CD4-positive, alpha-beta T cell treated with Interferon alpha-2 for 1 hour (primary cell): Measurements from ENCODE around the gene SCGB1C1.
"Not testable (repeated sequence)": the region's sequence is repeated elsewhere in the genome, so short reads cannot be mapped to it uniquely, and the experiment has no call there.

Experiments
- DNase-seq, 2 donors: peaks; one replicate each; pipeline ENCODE4 v3.0.0-alpha.2; 2020 to 2022

The SCGB1C1 gene

GRCh38 chr11:220641-221215, 27.9 kb downstream of the SCGB1C1 start:
- DNase-seq = not testable (repeated sequence)

GRCh38 chr11:221539-221938, 28.7 kb downstream of the SCGB1C1 start:
- DNase-seq = no peak

GRCh38 chr11:221998-222789, 29.3 kb downstream of the SCGB1C1 start:
- DNase-seq = no peak

DNA sequence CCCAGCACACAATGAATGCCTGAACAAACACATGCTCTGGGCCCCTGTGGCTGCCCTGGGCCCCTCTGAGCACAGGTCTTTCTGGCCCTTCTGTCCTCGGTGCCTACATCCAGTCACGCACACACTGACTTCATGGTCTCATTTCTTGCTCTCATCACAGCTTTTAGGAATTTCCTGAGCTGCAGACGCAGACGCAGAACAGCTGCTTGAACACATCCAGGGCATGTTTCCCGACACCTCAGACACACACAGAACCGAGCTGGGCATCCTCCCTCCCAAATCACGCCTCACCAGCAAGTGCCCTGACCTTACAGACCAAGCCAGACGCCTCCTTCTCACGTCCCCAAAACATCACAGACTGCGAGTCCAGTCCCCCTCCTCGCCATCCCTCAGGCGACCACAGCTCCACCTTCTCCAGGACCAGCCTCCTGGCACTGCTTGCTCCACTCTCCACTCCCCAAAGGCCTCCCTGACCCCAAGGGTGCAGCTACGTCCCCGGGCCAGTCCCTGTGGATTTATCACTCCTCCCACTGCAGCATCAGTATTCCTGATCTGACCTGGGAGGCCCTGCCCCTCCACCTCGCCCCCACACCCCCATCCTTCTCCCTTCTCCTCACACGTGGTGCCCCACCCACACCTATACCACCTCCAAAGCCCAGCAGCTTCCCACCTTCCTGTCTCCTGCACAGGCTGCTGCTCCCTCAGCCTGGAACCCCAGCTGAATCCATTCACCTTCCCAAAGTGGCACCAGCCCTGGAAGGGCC, 30.3 kb downstream of the SCGB1C1 start:
- DNase-seq = no peak

GRCh38 chr11:223884-224283, 31.0 kb downstream of the SCGB1C1 start:
- no peak for DNase-seq

DNA sequence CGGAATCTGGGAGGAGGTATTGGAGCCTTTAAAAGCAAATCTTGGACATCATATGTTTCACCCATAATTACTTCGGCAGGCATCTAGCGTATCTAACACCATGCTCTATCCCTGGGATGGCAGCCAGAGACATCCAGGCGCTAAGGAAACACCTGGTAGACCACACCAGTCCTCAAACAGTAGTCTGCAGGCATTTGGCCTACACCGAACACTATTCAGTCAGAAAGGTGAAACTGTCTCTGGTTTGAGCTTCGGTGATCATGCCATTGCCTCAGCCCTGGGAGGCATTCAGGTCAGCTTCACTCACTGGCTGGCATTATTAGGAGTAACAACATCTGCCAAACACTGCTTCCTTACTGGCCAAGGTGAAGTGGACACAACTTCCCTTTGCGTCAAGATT, 31.5 kb downstream of the SCGB1C1 start:
- no peak for DNase-seq

GRCh38 chr11:225734-226453, 33.0 kb downstream of the SCGB1C1 start:
- no peak for DNase-seq

- DNase-seq = no peak
These were observed 35.0 kb downstream of the SCGB1C1 start for GRCh38 chr11:227824-228379.

- no peak for DNase-seq
These were observed 37.6 kb downstream of the SCGB1C1 start for GRCh38 chr11:230431-230830.

DNA sequence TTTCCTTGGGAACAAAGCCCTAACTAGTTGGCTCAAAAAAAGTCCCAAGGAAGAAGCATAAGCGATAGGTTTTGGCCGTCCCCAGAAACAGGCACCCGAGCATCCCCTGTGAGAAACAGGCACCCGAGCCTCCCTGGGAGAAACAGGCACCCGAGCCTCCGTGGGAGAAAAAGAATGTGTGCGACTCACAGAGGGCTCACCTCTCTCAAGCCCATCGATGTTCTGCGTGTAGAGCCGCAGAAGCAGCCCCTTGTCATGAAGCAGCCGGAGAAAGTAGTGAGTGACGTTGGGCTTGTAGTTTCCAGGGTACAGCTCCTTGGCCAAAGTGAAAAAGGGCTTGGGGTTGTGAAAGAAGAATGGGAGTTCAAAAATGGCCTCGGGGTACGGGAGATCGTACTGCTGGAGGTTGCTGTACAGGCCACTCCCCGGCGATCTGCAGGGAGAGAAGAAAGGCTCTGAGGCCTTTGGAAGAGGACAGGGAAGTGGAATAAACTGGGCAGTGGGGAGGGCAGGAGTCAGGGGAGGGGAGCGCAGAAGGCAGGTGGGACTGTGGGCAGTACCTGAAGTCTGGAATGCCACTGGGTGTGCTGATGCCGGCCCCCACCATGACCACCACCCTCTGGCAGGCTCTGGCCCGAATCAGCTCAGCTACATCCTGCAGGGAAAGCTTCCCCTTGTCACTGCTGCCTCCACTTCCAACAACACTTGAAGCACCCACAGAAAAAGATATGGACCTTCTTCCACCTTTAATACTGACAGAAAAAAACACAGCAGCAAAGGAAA, 40.1 kb downstream of the SCGB1C1 start:
- no peak for DNase-seq

DNA sequence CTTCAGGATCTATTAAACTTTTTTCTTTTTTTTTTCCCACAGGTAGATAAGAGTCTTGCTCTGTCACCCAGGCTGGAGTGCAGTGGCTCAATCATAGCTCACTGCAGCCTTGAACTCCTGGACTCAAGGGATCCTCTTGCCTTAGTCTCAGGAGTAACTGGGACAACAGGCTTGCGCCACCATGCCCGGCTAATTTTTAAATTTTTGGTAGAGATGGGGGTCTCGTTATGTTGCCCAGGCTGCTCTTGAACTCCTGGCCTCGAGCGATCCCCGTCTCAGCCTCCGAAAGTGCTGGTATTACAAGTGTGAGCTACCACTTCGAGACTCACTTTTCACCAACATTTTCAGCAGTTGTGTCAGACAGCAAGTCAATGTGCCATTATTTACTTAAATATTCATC, 42.3 kb downstream of the SCGB1C1 start:
- no peak for DNase-seq

DNA sequence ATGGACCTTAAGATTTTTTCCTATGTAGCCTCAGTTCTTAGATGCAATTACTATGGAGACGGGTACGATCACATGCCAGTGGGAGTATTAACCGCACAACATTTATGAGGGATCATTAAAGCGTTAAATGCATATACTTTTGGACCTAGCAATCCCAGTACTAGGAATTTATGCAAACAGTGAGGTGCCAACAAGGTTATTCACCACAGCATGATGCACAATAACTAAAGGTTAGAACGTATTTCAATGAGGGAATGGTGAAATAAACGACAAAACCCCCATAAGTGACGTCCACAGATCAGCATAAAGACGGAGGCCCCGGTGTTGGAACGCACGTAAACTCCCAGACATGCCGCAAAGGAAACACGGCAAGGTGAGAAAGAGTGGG, 42.7 kb downstream of the SCGB1C1 start:
- peak in 1 of 2 donors; percentile 52 for DNase-seq

DNA sequence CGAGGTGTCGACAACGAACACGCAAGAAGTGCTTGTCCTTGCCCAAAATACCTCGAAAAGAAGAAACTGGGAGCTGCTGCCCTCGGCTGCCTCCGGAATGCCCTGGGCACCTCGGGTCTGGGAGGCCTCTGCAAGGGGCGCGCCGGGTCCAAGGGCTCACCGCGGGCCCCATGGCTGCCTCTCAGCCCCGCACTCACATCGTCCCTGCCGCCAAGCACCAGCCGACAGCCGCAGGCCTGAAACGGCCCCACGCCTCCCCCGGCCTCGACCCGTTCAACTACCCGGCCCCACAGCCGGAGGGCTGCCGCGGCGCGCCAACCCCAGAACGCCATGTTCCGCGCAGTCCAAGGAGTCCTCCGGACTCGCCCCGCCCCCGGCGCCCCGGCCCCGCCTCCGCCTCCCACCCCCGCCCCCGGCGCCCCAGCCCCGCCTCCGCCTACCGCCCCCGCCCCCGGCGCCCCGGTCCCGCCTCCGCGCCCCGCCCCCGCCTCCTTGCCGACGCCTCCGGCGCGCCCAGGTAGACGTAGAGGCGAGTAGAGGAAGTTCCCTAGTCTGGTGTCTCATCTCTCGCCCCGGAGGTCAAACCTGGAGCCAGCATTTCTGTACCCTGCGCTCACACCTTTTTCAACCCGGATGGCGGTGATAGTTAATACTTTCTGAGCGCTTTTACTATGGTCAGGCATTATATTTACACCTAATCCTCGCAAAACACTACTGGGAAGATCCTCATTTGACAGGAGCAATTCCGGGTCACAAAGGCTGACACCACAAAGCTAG, 43.3 kb downstream of the SCGB1C1 start, which contains the start of gene SIRT3:
Gene SIRT3, minus strand, starts transcription at position 346 of the 777 bp plus-strand sequence. Its CDS starts 14 bp downstream, at position 332.
- DNase-seq = peak; percentile 88 to 91

GRCh38 chr11:236774-237767, 44.2 kb downstream of the SCGB1C1 start, which contains the start of gene PSMD13:
Gene PSMD13, plus strand, starts transcription at chr11:236976. Its CDS starts 74 bp downstream, at chr11:237050.
- DNase-seq = peak; percentile 85 to 88

DNA sequence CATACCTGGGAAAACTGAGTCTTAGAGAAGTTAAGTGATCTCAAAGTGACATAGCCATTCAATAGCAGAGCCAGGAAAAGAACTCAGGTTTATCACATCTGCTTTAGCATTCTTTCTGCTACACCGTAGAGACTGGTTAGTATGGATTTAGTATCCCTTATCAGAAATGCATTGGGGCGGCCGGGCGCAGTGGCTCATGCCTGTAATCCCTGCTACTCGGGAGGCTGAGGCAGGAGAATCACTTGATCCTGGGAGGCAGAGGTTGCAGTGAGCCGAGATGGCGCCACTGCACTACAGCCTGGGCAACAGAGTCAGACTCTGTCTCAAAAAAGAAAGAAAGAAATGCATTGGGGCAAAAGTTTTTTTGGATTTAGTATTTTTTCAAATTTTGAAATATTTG, 45.5 kb downstream of the SCGB1C1 start:
- DNase-seq = not testable (repeated sequence)

DNA sequence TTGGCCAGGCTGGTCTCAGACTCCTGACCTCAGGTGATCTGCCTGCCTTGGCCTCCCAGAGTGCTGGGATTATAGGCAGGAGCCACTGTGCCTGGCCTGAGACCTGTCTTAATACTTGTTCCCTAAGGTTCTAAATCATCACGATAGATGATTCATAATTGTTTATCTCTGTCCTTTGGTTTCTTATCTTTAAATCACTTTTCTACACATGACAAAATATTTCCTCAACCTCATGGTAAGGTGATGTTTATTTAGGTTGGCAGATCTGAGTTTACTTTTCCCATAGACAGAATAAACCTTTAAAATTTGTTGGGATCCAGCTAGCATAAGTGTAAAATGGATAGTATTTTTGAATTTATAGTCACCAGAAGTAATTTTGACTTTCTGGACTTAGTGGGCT, 47.4 kb downstream of the SCGB1C1 start:
- DNase-seq = no peak

DNA sequence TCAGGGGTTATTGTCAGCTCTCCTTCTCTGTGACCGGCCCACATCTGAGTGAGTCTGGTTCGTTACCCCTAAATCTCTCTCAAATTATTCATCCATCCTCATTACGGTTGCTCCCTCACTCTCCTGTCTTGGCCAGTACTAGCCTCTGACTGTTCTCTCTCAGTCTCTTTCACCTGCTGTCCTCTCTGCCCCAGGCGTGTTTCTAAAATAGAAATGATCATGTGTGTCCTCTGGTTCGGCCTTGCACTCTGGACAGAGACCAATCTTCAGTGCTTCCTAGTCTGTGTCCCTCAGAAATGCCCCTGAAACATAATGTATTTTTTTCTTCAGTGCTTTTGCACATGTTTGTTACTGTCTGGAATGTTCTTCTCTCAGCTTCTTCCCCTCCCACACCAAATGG, 48.8 kb downstream of the SCGB1C1 start:
- DNase-seq = no peak
